ENCODE results near the gene ATP2B2.
A peak's percentile ranks its signal among the peaks of the same experiment; 100 is the strongest.

DNA sequence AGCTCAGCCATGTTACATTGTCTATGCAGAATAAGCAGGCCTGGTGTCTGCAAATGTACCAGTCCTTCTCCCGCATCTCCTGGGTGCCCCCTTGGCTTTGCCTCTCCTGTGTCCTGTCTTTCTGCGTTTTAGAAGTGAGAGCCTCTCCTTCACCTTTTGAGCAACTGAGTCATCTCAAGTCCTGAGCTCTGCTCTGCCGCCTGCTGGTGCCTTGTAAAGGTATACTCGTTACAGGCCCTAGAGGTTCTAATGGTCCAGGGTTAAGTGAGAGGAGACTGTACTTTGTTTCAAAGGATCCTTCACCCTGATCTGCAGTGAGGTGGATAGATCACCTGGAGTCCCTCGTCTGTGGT, 225.2 kb downstream of the ATP2B2 start:
- TF ChIP-seq, protein P1, sequence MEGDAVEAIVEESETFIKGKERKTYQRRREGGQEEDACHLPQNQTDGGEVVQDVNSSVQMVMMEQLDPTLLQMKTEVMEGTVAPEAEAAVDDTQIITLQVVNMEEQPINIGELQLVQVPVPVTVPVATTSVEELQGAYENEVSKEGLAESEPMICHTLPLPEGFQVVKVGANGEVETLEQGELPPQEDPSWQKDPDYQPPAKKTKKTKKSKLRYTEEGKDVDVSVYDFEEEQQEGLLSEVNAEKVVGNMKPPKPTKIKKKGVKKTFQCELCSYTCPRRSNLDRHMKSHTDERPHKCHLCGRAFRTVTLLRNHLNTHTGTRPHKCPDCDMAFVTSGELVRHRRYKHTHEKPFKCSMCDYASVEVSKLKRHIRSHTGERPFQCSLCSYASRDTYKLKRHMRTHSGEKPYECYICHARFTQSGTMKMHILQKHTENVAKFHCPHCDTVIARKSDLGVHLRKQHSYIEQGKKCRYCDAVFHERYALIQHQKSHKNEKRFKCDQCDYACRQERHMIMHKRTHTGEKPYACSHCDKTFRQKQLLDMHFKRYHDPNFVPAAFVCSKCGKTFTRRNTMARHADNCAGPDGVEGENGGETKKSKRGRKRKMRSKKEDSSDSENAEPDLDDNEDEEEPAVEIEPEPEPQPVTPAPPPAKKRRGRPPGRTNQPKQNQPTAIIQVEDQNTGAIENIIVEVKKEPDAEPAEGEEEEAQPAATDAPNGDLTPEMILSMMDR (IDR thresholded peaks at IDR 0.05; ENCODE audit: control extremely low read depth in 1 of 3, insufficient read depth in 1 of 3, low read depth in 1 of 3, low read length in 3 of 3) = peak; percentile 7 to 47 (median 47)
- no peak for TF ChIP-seq ZNF274 (IDR thresholded peaks at IDR 0.05; ENCODE audit: borderline replicate concordance, extremely low read depth, low read length)
- no peak for TF ChIP-seq POLR2A (IDR thresholded peaks at IDR 0.05; ENCODE audit: control extremely low read depth in 1 of 2, low read depth in 2 of 2, low read length in 2 of 2)
- TF ChIP-seq POLR2AphosphoS5 (IDR thresholded peaks at IDR 0.05; ENCODE audit: low read depth, low read length) = no peak
- TF ChIP-seq BRCA1 (IDR thresholded peaks at IDR 0.05; ENCODE audit: low read depth, low read length) = no peak
- TF ChIP-seq GABPA (IDR thresholded peaks at IDR 0.05; ENCODE audit: borderline replicate concordance, insufficient read depth, low read length) = no peak
- TF ChIP-seq SIRT6 (IDR thresholded peaks at IDR 0.05; ENCODE audit: low read length) = no peak
- TF ChIP-seq KDM1A (IDR thresholded peaks at IDR 0.05; ENCODE audit: borderline replicate concordance, low read length) = no peak
- TF ChIP-seq CEBPB (IDR thresholded peaks at IDR 0.05; ENCODE audit: low read depth, low read length) = no peak

Data from H1 (cell line).